ENCODE measurements around the gene MBLAC1. TPM values are rescaled to one million over a fixed set of nuclear protein-coding genes. Genes with fewer than 3 reads are reported as not detected.

MBLAC1 gene
- total and polyA plus RNA-seq, 9 of the 15 experiments (the other 6 are each of a cell fraction or from before 2014, with no cell fraction given) = 0.03 to 3.1 (median 0.52) TPM

GRCh38 chr7:100119072-100119969 lies 7.4 kb upstream of the MBLAC1 start, which contains the start of the genes CNPY4 and TAF6 (continued):
- peak; percentile 95 for TF ChIP-seq HBP1 (CRISPR knock-in tag; IDR thresholded peaks at IDR 0.05)
- no peak for TF ChIP-seq ZNF277 (CRISPR knock-in tag; IDR thresholded peaks at IDR 0.05; ENCODE audit: borderline replicate concordance)
- TF ChIP-seq POLR2AphosphoS2 (IDR thresholded peaks at IDR 0.05; ENCODE audit: low read length) = peak; percentile 66; the same call in 1 of the 2 replicates
- peak; percentile 92 for TF ChIP-seq PHF8 (IDR thresholded peaks at IDR 0.05; ENCODE audit: borderline replicate concordance, low read length)
- no peak for TF ChIP-seq CREB5 (CRISPR knock-in tag; IDR thresholded peaks at IDR 0.05)
- TF ChIP-seq ZNF354B (CRISPR knock-in tag; IDR thresholded peaks at IDR 0.05) = no peak
- TF ChIP-seq KDM2B (CRISPR knock-in tag; IDR thresholded peaks at IDR 0.05) = no peak
- no peak for TF ChIP-seq SNAPC5 (CRISPR knock-in tag; IDR thresholded peaks at IDR 0.05)
- TF ChIP-seq ZNF134 (CRISPR knock-in tag; conservative IDR thresholded peaks at IDR 0.05) = no peak
- no peak for TF ChIP-seq RNF219 (CRISPR knock-in tag; IDR thresholded peaks at IDR 0.05)
- TF ChIP-seq DMBX1 (CRISPR knock-in tag; IDR thresholded peaks at IDR 0.05; ENCODE audit: borderline replicate concordance) = 0 out of 2 replicates have a peak, but pooled peaks have one; percentile 16
- no peak for TF ChIP-seq TARDBP (IDR thresholded peaks at IDR 0.05)
- TF ChIP-seq FOXP1 (CRISPR knock-in tag; IDR thresholded peaks at IDR 0.05) = no peak; the same call in 1 of the 2 replicates
- TF ChIP-seq PCBP1 (IDR thresholded peaks at IDR 0.05; ENCODE audit: low read depth, low read length, poor library complexity, severe bottlenecking) = no peak
- 0 out of 2 replicates have a peak, but pooled peaks have one; percentile 12 for TF ChIP-seq TCFL5 (CRISPR knock-in tag; conservative IDR thresholded peaks at IDR 0.05)
- no peak for TF ChIP-seq KHSRP (IDR thresholded peaks at IDR 0.05)
- TF ChIP-seq ZNF699 (CRISPR knock-in tag; IDR thresholded peaks at IDR 0.05; ENCODE audit: insufficient replicate concordance) = no peak
- no peak for TF ChIP-seq EWSR1 (IDR thresholded peaks at IDR 0.05; ENCODE audit: borderline replicate concordance, low read depth, partially characterized antibody)
- no peak for TF ChIP-seq DACH1 (IDR thresholded peaks at IDR 0.05; ENCODE audit: partially characterized antibody)
- TF ChIP-seq JUND (IDR thresholded peaks at IDR 0.05; ENCODE audit: borderline replicate concordance, low read depth, low read length) = no peak; the same call in 1 of the 2 replicates
- TF ChIP-seq JUND (tag; IDR thresholded peaks at IDR 0.05; ENCODE audit: borderline replicate concordance, low read depth, low read length) = no peak
